Heart left ventricle (tissue), 13 donors: ENCODE measurements around the gene GPBP1L1.

Source experiments
- CTCF ChIP-seq, 12 donors: fragments of 200-600 bp; sonication (generic) in 4 of 12; IDR thresholded peaks; one replicate each; pipeline versions ENCODE4 v1.5.0 to v1.8.0; 2018 to 2022; ENCODE audit warnings: antibody characterized with exemption in 12 of 12, mild to moderate bottlenecking in 5 of 12
- POLR2A ChIP-seq, 2 donors: fragments of 450-650 bp; IDR thresholded peaks; one replicate each; pipeline ENCODE4 v1.6.1; 2017; ENCODE audit warnings: antibody characterized with exemption in 2 of 2, mild to moderate bottlenecking in 2 of 2, moderate library complexity in 2 of 2
- donor health status: ischemic (EF 13 %, LVEDD 7.1; RV severe dilation, severe dysfunction).
- donor health status: DM: no; HTN: yes; CAD: no.
- donor health status: DM: no; HTN: no; CAD: no.
- donor health status: ischemic (EF 25% LVEDD 6.9; RV normal size, moderate dysfunction).
- donor health status: ischemic (EF 25% LVEDD 5.7; RV mildly dilated, moderate dysfunction).
- donor health status: ischemic (EF 35%, LVEDD 5.7; RV mildly dilated, moderate dysfunction).
- donor health status: nonischemic (EF 11% LVEDD 7.7; RV severe dilation, severe dysfunction).
- donor health status: DM: yes; HTN: yes; CAD: no.
- donor health status: PGD.
- donor health status: ischemic (EF 29% LVEDD 5.4; RV normal size, mild dysfunction).
- donor health status: nonischemic (EF 23%, LVEDD 6.1; RV moderate dilation, normal function).

GRCh38 chr1:45682942-45683341 is 3.4 kb downstream of the GPBP1L1 start:
- TF ChIP-seq CTCF (IDR thresholded peaks at IDR 0.05): no peak
- no peak for TF ChIP-seq POLR2A (IDR thresholded peaks at IDR 0.05)
